Neuronal stem cell (in vitro differentiated cells): ENCODE measurements around the gene ARHGAP26.
A peak's percentile ranks its signal among the peaks of the same experiment; 100 is the strongest.

ENCODE experiments used
- DNase-seq: peaks from one replicate; pipeline ENCODE4 v3.0.0-alpha.2; 2013; ENCODE audit warnings: low spot score
- H2AFZ ChIP-seq: one replicate; pipeline ENCODE4 v1.6.1; 2013; ENCODE audit warnings: mild to moderate bottlenecking, low read length, inconsistent platforms
- H2AK5ac ChIP-seq: 2 replicates; pipeline ENCODE4 v1.6.1; 2013; ENCODE audit warnings: low read depth, mild to moderate bottlenecking, inconsistent platforms, low read length, moderate library complexity, mixed read lengths
- H2BK120ac ChIP-seq: 2 replicates; pipeline ENCODE4 v1.6.1; 2013; ENCODE audit warnings: low read depth, mild to moderate bottlenecking, inconsistent platforms, low read length, moderate library complexity, mixed read lengths
- H2BK12ac ChIP-seq: one replicate; pipeline ENCODE4 v1.6.1; 2013; ENCODE audit warnings: low read length, inconsistent platforms
- H2BK15ac ChIP-seq: 2 replicates; pipeline ENCODE4 v1.6.1; 2013; ENCODE audit warnings: mild to moderate bottlenecking, low read length, inconsistent platforms, mixed read lengths
- H2BK5ac ChIP-seq: one replicate; pipeline ENCODE4 v1.6.1; 2013; ENCODE audit warnings: inconsistent platforms, mild to moderate bottlenecking, low read length, moderate library complexity
- H3K14ac ChIP-seq: one replicate; pipeline ENCODE4 v1.6.1; 2013; ENCODE audit warnings: low read length, inconsistent platforms
- H3K18ac ChIP-seq: 2 replicates; pipeline ENCODE4 v1.6.1; 2013; ENCODE audit warnings: low read length, inconsistent platforms
- H3K23ac ChIP-seq: 2 replicates; pipeline ENCODE4 v1.6.1; 2013; ENCODE audit warnings: low read depth, mild to moderate bottlenecking, mixed read lengths, low read length, inconsistent platforms; ENCODE audit not compliant: poor library complexity
- H3K27ac ChIP-seq: replicated peaks from 3 replicates; pipeline ENCODE4 v1.5.1; 2013; ENCODE audit warnings: low read length, inconsistent platforms
- H3K27me3 ChIP-seq, 3 experiments: 2 replicates each; pipeline ENCODE4 v1.6.1; 2013; ENCODE audit warnings: low read length in 3 of 3, mild to moderate bottlenecking in 2 of 3, inconsistent platforms in 1 of 3, low read depth in 1 of 3, mixed read lengths in 1 of 3, moderate library complexity in 1 of 3; ENCODE audit not compliant: control insufficient read depth in 3 of 3, insufficient read depth in 3 of 3
- H3K36me3 ChIP-seq, 2 donors: replicated peaks in 1 of 2; 2 replicates each; pipeline ENCODE4 v1.6.1; 2013; ENCODE audit warnings: low read length in 2 of 2; ENCODE audit not compliant: control insufficient read depth in 2 of 2, insufficient read depth in 2 of 2
- H3K4ac ChIP-seq: 2 replicates; pipeline ENCODE4 v1.6.1; 2013; ENCODE audit warnings: inconsistent platforms, mild to moderate bottlenecking, low read length, moderate library complexity
- H3K4me1 ChIP-seq, 2 donors: 1 replicate in 1 of 2; 2 replicates in 1 of 2; pipeline ENCODE4 v1.6.1; 2013; ENCODE audit warnings: low read length in 2 of 2, low read depth in 1 of 2; ENCODE audit not compliant: control insufficient read depth in 2 of 2, insufficient read depth in 1 of 2
- H3K4me2 ChIP-seq: one replicate; pipeline ENCODE4 v1.6.1; 2013; ENCODE audit warnings: mild to moderate bottlenecking, low read length, inconsistent platforms; ENCODE audit not compliant: insufficient read depth, poor library complexity, severe bottlenecking
- H3K4me3 ChIP-seq, 2 donors: 2 replicates each; pipeline ENCODE4 v1.5.1; 2013; ENCODE audit warnings: low read length in 2 of 2, mild to moderate bottlenecking in 2 of 2, inconsistent platforms in 1 of 2, moderate library complexity in 1 of 2
- H3K79me1 ChIP-seq: one replicate; pipeline ENCODE4 v1.6.1; 2013; ENCODE audit warnings: low read depth, mild to moderate bottlenecking, inconsistent platforms, low read length, moderate library complexity
- H3K9ac ChIP-seq: one replicate; pipeline ENCODE4 v1.6.1; 2013; ENCODE audit warnings: mild to moderate bottlenecking, low read depth, low read length, inconsistent platforms; ENCODE audit not compliant: poor library complexity
- H3K9me3 ChIP-seq, 2 donors: replicated peaks in 1 of 2; 2 replicates each; pipeline versions ENCODE3 to v1.6.1; 2013; ENCODE audit warnings: low read length in 2 of 2, mild to moderate bottlenecking in 2 of 2, inconsistent platforms in 1 of 2, low read depth in 1 of 2, mixed read lengths in 1 of 2, moderate library complexity in 1 of 2; ENCODE audit not compliant: control insufficient read depth in 2 of 2, insufficient read depth in 1 of 2
- H4K8ac ChIP-seq: one replicate; pipeline ENCODE4 v1.6.1; 2013; ENCODE audit warnings: low read depth, mild to moderate bottlenecking, inconsistent platforms, low read length, moderate library complexity
- H4K91ac ChIP-seq: one replicate; pipeline ENCODE4 v1.6.1; 2013; ENCODE audit warnings: low read length, low read depth, mild to moderate bottlenecking, inconsistent platforms; ENCODE audit not compliant: poor library complexity
- WGBS, 2 donors: extraction: QIAGEN DNeasy Blood & Tissue Kit; methylation state at CpG; one replicate each; pipeline ENCODE4 v1.1.7; 2013; ENCODE audit warnings: missing lambda C conversion rate in 2 of 2, mixed read lengths in 1 of 2; ENCODE audit not compliant: insufficient read length in 2 of 2, insufficient replicate concordance in 1 of 2; ENCODE audit errors: extremely low coverage in 2 of 2; 5-methylcytosine and 5-hydroxymethylcytosine counted together

Gene ARHGAP26

DNA sequence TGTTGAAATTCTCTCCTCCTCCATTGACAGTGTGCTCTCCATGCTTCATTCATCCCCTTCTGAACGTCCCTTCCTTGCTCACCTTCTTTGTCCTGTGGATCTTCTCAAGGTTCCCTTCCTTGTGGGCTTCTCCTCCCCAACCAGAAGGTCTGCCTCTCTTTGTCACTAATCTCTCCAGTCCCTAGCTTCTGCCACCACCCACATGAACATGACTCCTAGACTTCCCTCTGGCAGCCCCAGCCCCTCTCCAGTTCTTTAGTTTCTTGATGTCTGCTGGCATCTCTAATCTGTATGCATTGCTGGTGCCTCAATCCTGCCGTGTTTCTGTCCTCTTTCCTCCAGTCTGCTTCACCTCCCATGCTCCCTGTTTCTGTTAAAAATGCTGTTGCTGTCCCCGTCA lies 79.3 kb downstream of the ARHGAP26 start:
- DNase-seq: no peak
- no peak overlapping the region for H3K27ac ChIP-seq
- H3K9me3 ChIP-seq: no peaks in the 10 kb centered on the region
- no peak overlapping the region for H2BK15ac ChIP-seq
- H3K4me2 ChIP-seq: no peak overlapping the region
- no peak overlapping the region for H3K18ac ChIP-seq
- H2AFZ ChIP-seq: no peak overlapping the region
- no peaks in the 10 kb centered on the region for H3K36me3 ChIP-seq
- H3K9ac ChIP-seq: no peak overlapping the region
- WGBS, 2 donors: no CpG with 5 or more reads among the region's 3 CpGs
- H3K27me3 ChIP-seq: no peaks in the 10 kb centered on the region
- no peak overlapping the region for H4K91ac ChIP-seq
- no peak overlapping the region for H2BK12ac ChIP-seq
- H2AK5ac ChIP-seq: no peak overlapping the region
- H3K4me3 ChIP-seq: no peak overlapping the region
- peaks cover 8 to 10% of the 10 kb centered on the region in 2 donors for H3K4me1 ChIP-seq
- no peak overlapping the region for H4K8ac ChIP-seq
- no peak overlapping the region for H3K23ac ChIP-seq
- H3K14ac ChIP-seq: no peak overlapping the region
- no peak overlapping the region for H2BK120ac ChIP-seq
- H3K79me1 ChIP-seq: no peaks in the 10 kb centered on the region
- no peak overlapping the region for H3K4ac ChIP-seq
- no peak overlapping the region for H2BK5ac ChIP-seq

GRCh38 chr5:142849880-142850279 lies 79.7 kb downstream of the ARHGAP26 start:
- H3K4me3 ChIP-seq: no peak overlapping the region
- no peak overlapping the region for H4K91ac ChIP-seq
- H3K9ac ChIP-seq: no peak overlapping the region
- no CpG with 5 or more reads among the region's 3 CpGs for WGBS, 2 donors
- H3K4ac ChIP-seq: no peak overlapping the region
- peaks cover 8 to 10% of the 10 kb centered on the region in 2 donors for H3K4me1 ChIP-seq
- H3K23ac ChIP-seq: no peak overlapping the region
- no peak overlapping the region for H3K18ac ChIP-seq
- H4K8ac ChIP-seq: no peak overlapping the region
- no peak overlapping the region for H2AK5ac ChIP-seq
- no peaks in the 10 kb centered on the region for H3K79me1 ChIP-seq
- no peak overlapping the region for H2BK15ac ChIP-seq
- no peak overlapping the region for H3K4me2 ChIP-seq
- no peak overlapping the region for H3K27ac ChIP-seq
- no peak overlapping the region for H2BK5ac ChIP-seq
- H3K14ac ChIP-seq: no peak overlapping the region
- peak overlapping the region; percentile 31 for H2AFZ ChIP-seq
- no peaks in the 10 kb centered on the region for H3K9me3 ChIP-seq
- no peak overlapping the region for H2BK120ac ChIP-seq
- DNase-seq: no peak
- no peaks in the 10 kb centered on the region for H3K36me3 ChIP-seq
- H2BK12ac ChIP-seq: no peak overlapping the region
- no peaks in the 10 kb centered on the region for H3K27me3 ChIP-seq

- DNase-seq: no peak
- Histone ChIP-seq H3K27me3 (no peaks in the 10 kb centered on the region), H3K27ac (no peak overlapping the region), H2BK15ac (no peak overlapping the region), H3K4me1 (peaks cover 5 to 8% of the 10 kb centered on the region in 2 donors), H2BK5ac (no peak overlapping the region), H3K9ac (no peak overlapping the region), H2BK120ac (no peak overlapping the region), H4K8ac (no peak overlapping the region), H3K79me1 (no peaks in the 10 kb centered on the region), H3K9me3 (no peaks in the 10 kb centered on the region), H3K4ac (no peak overlapping the region), H2AK5ac (no peak overlapping the region), H3K4me2 (no peak overlapping the region), H3K4me3 (no peak overlapping the region), H2BK12ac (no peak overlapping the region), H3K36me3 (no peaks in the 10 kb centered on the region), H3K14ac (no peak overlapping the region), H4K91ac (no peak overlapping the region), H3K18ac (no peak overlapping the region), H3K23ac (no peak overlapping the region), H2AFZ (no peak overlapping the region)
- no CpG with 5 or more reads among the region's 4 CpGs for whole genome bisulfite sequencing, 2 donors
These were observed 81.6 kb downstream of the ARHGAP26 start for GRCh38 chr5:142851731-142852130.

DNA sequence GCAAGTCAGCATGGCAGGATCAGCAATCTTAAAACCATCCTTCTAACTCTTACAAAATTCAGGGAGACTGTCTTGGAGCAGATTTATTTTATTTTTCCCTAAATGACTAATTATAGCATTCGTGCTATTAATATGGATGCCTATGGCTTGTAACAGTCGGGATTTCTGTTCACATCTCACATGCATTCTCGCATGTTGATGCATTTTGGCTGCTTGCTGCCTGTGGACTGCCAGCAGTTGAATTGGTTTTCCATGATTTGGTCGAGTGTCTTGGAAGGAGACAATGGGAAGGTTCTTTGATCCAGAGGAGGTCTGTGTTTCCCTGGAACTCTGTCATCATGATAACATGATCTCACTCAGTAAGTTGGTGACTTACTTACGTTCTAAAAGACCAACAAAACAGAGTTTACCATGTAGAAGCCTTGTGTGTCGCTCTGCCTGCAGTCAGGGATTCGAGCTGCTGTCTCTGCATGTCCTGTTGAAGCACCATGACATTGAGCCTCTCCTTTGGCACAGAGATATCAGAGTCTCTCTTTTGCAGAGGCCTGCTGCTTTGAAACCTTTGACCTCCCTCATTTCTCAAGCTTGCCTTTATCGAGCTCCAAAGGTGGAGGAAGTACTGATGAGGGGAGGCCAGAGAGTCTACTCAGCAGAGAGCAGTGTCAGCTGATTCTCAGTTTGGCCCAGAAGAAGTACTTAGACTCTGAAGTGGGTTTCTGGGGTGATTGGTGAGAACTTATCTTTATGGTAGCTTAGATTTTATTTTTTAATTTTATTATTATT lies 82.4 kb downstream of the ARHGAP26 start:
- Histone ChIP-seq H3K23ac (no peak overlapping the region), H3K4me1 (peaks cover 5 to 7% of the 10 kb centered on the region in 2 donors), H4K91ac (no peak overlapping the region), H2BK120ac (no peak overlapping the region), H3K27me3 (no peaks in the 10 kb centered on the region), H4K8ac (no peak overlapping the region), H3K4ac (no peak overlapping the region), H2AFZ (peak overlapping the region; percentile 49), H3K27ac (no peak overlapping the region), H3K4me2 (no peak overlapping the region), H2BK12ac (no peak overlapping the region), H3K9me3 (no peaks in the 10 kb centered on the region), H3K4me3 (no peak overlapping the region), H2AK5ac (no peak overlapping the region), H2BK5ac (no peak overlapping the region), H2BK15ac (no peak overlapping the region), H3K9ac (no peak overlapping the region), H3K79me1 (no peaks in the 10 kb centered on the region), H3K14ac (no peak overlapping the region), H3K18ac (no peak overlapping the region), H3K36me3 (no peaks in the 10 kb centered on the region)
- no peak for DNase-seq
- no CpG with 5 or more reads among the region's 8 CpGs for WGBS, 2 donors
